Small intestine (tissue), 7 donors: ENCODE measurements around the gene ACOT8. TPM values are rescaled to one million over a fixed set of nuclear protein-coding genes. Genes with fewer than 3 reads are reported as not detected.
"Not testable (repeated sequence)": the region's sequence is repeated elsewhere in the genome, so short reads cannot be mapped to it uniquely, and the experiment has no call there.

Source experiments
- DNase-seq, 2 donors: peaks; one replicate each; pipeline versions ENCODE4 v3.0.0 to v3.0.0-alpha.2; 2013
- FAIRE-seq: peaks from 2 replicates; lab custom pipeline; 2012; peaks lifted over from hg19 to GRCh38; lab: Jason Lieb, UNC
- H3K27ac ChIP-seq, 3 donors: one replicate each; pipeline ENCODE4 v1.5.1; 2013; ENCODE audit warnings: low read length in 2 of 3, mild to moderate bottlenecking in 2 of 3, control low read depth in 1 of 3, inconsistent platforms in 1 of 3, low read depth in 1 of 3, moderate library complexity in 1 of 3
- H3K27me3 ChIP-seq, 3 donors: one replicate each; pipeline ENCODE4 v1.6.1; 2013; ENCODE audit warnings: low read length in 3 of 3, inconsistent platforms in 1 of 3; ENCODE audit not compliant: control insufficient read depth in 3 of 3, insufficient read depth in 3 of 3
- H3K36me3 ChIP-seq, 3 donors: one replicate each; pipeline ENCODE4 v1.6.1; 2013; ENCODE audit warnings: low read length in 3 of 3, inconsistent platforms in 1 of 3, low read depth in 1 of 3, mild to moderate bottlenecking in 1 of 3, moderate library complexity in 1 of 3; ENCODE audit not compliant: control insufficient read depth in 3 of 3, insufficient read depth in 2 of 3
- H3K4me1 ChIP-seq, 3 donors: one replicate each; pipeline ENCODE4 v1.6.1; 2013; ENCODE audit warnings: low read length in 2 of 3, inconsistent platforms in 1 of 3, low read depth in 1 of 3, mild to moderate bottlenecking in 1 of 3, moderate library complexity in 1 of 3; ENCODE audit not compliant: control insufficient read depth in 3 of 3, insufficient read depth in 2 of 3
- H3K4me3 ChIP-seq, 3 donors: one replicate each; pipeline ENCODE4 v1.5.1; 2013; ENCODE audit warnings: low read length in 3 of 3, control low read depth in 1 of 3, inconsistent platforms in 1 of 3, low read depth in 1 of 3, mild to moderate bottlenecking in 1 of 3, moderate library complexity in 1 of 3
- H3K9me3 ChIP-seq, 2 donors: one replicate each; pipeline ENCODE4 v1.6.1; 2013; ENCODE audit warnings: low read depth in 1 of 2, low read length in 1 of 2; ENCODE audit not compliant: control insufficient read depth in 2 of 2, insufficient read depth in 1 of 2
- WGBS, 3 donors: extraction: QIAGEN DNeasy Blood & Tissue Kit; methylation state at CpG; one replicate each; pipeline ENCODE4 v1.1.7; 2013; 5-methylcytosine and 5-hydroxymethylcytosine counted together
- polyA plus RNA-seq, 4 donors: library from polyadenylated mRNA; stranded (reverse) in 3 of 4; unstranded in 1 of 4; fragments of 200-250 nt in 3 of 4; fragments of 120-200 nt in 1 of 4; gene quantifications; one replicate each; pipeline versions ENCODE4 v1.2.1 to v1.2.3, GENCODE V29; 2013
- donor health status: healthy with polysubstance abuse.
- donor health status: control.
- donor health status: control.
- donor health status: Bipolar disorder and iron deficiency.
- donor health status: healthy.

The ACOT8 gene
- polyA plus RNA-seq, 4 donors, result 28.6 to 123 (median 47.6) TPM

DNA sequence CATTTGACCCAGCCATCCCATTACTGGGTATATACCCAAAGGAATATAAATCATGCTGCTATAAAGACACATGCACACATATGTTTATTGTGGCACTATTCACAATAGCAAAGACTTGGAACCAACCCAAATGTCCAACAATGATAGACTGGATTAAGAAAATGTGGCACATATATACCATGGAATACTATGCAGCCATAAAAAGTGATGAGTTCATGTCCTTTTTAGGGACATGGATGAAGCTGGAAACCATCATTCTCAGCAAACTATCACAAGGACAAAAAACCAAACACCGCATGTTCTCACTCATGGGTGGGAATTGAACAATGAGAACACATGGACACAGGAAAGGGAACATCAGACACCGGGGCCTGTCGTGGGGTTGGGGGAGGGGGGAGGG, 59.2 kb downstream of the ACOT8 start:
- H3K27me3 ChIP-seq, H3K27ac ChIP-seq, FAIRE-seq, DNase-seq, H3K9me3 ChIP-seq, H3K4me3 ChIP-seq, H3K4me1 ChIP-seq: not testable (repeated sequence)
- peaks cover 23 to 48% (median 24%) of the 10 kb centered on the region in 3 donors for H3K36me3 ChIP-seq
- WGBS, 3 donors, result 87 to 96% (median 92%) methylated on average over 3 of the region's 3 CpGs

- not testable (repeated sequence) for H3K27ac ChIP-seq, H3K9me3 ChIP-seq, H3K4me3 ChIP-seq, H3K27me3 ChIP-seq, FAIRE-seq, DNase-seq, H3K4me1 ChIP-seq
- H3K36me3 ChIP-seq, result peaks cover 18 to 49% (median 24%) of the 10 kb centered on the region in 3 donors
- WGBS, 3 donors, result no CpG with 5 or more reads among the region's 1 CpG
Measured at GRCh38 chr20:45797510-45797909, 59.7 kb downstream of the ACOT8 start.

GRCh38 chr20:45796337-45797065, 60.7 kb downstream of the ACOT8 start:
- 92 to 96% (median 96%) methylated on average over 11 of the region's 11 CpGs for WGBS, 3 donors
- peaks cover 0 to 7% (median 3%) of the 10 kb centered on the region in 3 donors for H3K4me1 ChIP-seq
- no peak overlapping the region for H3K4me3 ChIP-seq
- no peaks in the 10 kb centered on the region for H3K27me3 ChIP-seq
- H3K27ac ChIP-seq, result no peak overlapping the region
- no peaks in the 10 kb centered on the region for H3K9me3 ChIP-seq
- DNase-seq (no peak), FAIRE-seq (no peak)
- H3K36me3 ChIP-seq, result peaks cover 13 to 44% (median 18%) of the 10 kb centered on the region in 3 donors

DNA sequence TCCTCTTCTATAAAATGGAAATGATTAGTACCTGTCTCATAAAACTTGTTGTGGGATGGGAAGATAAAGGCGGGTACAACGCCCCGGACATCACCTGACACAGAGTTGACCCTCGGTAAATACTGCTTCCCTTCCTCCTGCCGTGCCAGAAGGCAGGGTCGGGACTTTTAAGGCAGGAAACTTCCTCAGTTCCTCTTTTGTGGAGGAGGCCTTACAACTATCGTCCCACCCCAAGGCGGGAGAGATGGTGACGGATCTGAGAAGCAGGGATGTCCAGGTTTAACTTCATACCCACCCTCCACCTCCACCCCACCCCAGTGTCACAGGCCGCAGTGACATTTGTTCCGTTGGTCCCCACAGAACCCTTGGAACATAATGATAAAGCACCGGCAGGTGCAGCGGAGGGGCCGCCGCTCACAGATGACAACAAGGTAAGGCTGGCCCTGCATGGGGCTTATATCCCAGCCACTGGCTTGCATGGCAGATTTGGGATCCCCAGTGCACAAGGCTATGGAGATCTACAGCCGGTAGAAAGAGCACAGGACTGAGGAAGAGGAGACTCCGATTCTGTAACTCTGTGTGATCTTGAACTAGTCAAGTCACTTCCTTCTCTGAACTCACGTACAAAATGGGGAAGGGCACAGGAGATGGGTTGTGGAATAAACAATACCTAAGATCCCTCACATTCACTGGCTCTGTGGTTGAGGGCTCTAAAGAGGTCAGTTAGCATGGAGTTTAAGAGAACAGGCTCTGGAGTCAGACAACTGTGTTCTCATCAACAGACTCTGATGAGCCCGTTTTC, 64.7 kb downstream of the ACOT8 start:
- 5 to 17% (median 8%) methylated on average over 19 of the region's 19 CpGs for WGBS, 3 donors
- no peak for FAIRE-seq
- peak overlapping the region; percentile 35 to 80 (median 73) for H3K27ac ChIP-seq

More for the DNA sequence above, 64.7 kb downstream of the ACOT8 start:
- Histone ChIP-seq H3K4me3 (peak overlapping the region; percentile 66 to 83 (median 75)), H3K9me3 (no peaks in the 10 kb centered on the region), H3K27me3 (no peaks in the 10 kb centered on the region), H3K4me1 (peaks cover 0 to 7% (median 3%) of the 10 kb centered on the region in 3 donors), H3K36me3 (peaks cover 8 to 26% (median 11%) of the 10 kb centered on the region in 3 donors)
- DNase-seq, result peak in 1 of 2 donors; percentile 31

Other genes with a start within 250 kb of the ACOT8 start
- not detected for gene WFDC10A, start 227.7 kb downstream of the ACOT8 start, polyA plus RNA-seq
- gene WFDC9, start 226.1 kb downstream of the ACOT8 start, polyA plus RNA-seq, result not detected
- gene WFDC11, start 187.2 kb downstream of the ACOT8 start, polyA plus RNA-seq, result not detected
- gene WFDC13, start 155.4 kb downstream of the ACOT8 start, polyA plus RNA-seq, result under 1 TPM in 1 of 4 donors, not detected in 3; 0.04 TPM
- under 1 TPM in 1 of 4 donors, not detected in 3; 0.16 TPM for gene WFDC10B, start 152.4 kb downstream of the ACOT8 start, polyA plus RNA-seq
- gene SPINT4, start 135.0 kb downstream of the ACOT8 start, polyA plus RNA-seq, result not detected
- gene WFDC3, start 65.5 kb downstream of the ACOT8 start, polyA plus RNA-seq, result under 1 TPM in 2 of 4 donors, not detected in 2; 0.44 to 0.81 TPM
- gene DNTTIP1, start 65.4 kb downstream of the ACOT8 start, polyA plus RNA-seq, result 10 to 100 TPM; 27.9 to 42.7 (median 36.9) TPM
- 10 to 100 TPM; 10.8 to 99.6 (median 24.0) TPM for gene UBE2C, start 44.7 kb downstream of the ACOT8 start, polyA plus RNA-seq
- gene TNNC2, start 30.1 kb downstream of the ACOT8 start, polyA plus RNA-seq, result 10 to 100 TPM in 2 of 4 donors, 1 to 10 TPM in 2; 2.6 to 23.7 (median 13.5) TPM
- 10 to 100 TPM in 2 of 4 donors, 1 to 10 TPM in 2; 7.8 to 14.6 (median 10.1) TPM for gene SNX21, start 23.6 kb downstream of the ACOT8 start, polyA plus RNA-seq
- 1 to 10 TPM; 2.7 to 6.8 (median 4.1) TPM for gene ZSWIM3, start 222 bp upstream of the ACOT8 start, polyA plus RNA-seq
- 10 to 100 TPM in 1 of 4 donors, 1 to 10 TPM in 3; 2.5 to 17.1 (median 3.6) TPM for gene ZSWIM1, start 23.8 kb upstream of the ACOT8 start, polyA plus RNA-seq
- gene SPATA25, start 30.2 kb upstream of the ACOT8 start, polyA plus RNA-seq, result 10 to 100 TPM in 1 of 4 donors, 1 to 10 TPM in 1, not detected in 2; 1.8 to 16.4 TPM
- gene NEURL2, start 33.8 kb upstream of the ACOT8 start, polyA plus RNA-seq, result 10 to 100 TPM in 1 of 4 donors, 1 to 10 TPM in 3; 2.9 to 20.2 (median 4.0) TPM
- 1,000 to 10,000 TPM in 1 of 4 donors, 100 to 1,000 TPM in 2, 10 to 100 TPM in 1; 78.9 to 1,454 (median 115) TPM for gene CTSA, start 33.9 kb upstream of the ACOT8 start, polyA plus RNA-seq
- gene PLTP, start 54.8 kb upstream of the ACOT8 start, polyA plus RNA-seq, result 10 to 100 TPM in 3 of 4 donors, 1 to 10 TPM in 1; 2.0 to 67.4 (median 17.1) TPM
- 10 to 100 TPM; 16.1 to 30.0 (median 26.8) TPM for gene PCIF1, start 77.3 kb upstream of the ACOT8 start, polyA plus RNA-seq
- 10 to 100 TPM; 10.7 to 20.8 (median 13.1) TPM for gene ZNF335, start 114.8 kb upstream of the ACOT8 start, polyA plus RNA-seq
- gene MMP9, start 151.5 kb upstream of the ACOT8 start, polyA plus RNA-seq, result 1 to 10 TPM in 1 of 4 donors, under 1 TPM in 2, not detected in 1; 0.66 to 3.2 (median 0.81) TPM
- 1 to 10 TPM in 2 of 4 donors, not detected in 2; 2.1 to 4.6 TPM for gene SLC12A5, start 171.8 kb upstream of the ACOT8 start, polyA plus RNA-seq
- 10 to 100 TPM; 13.2 to 36.8 (median 14.7) TPM for gene NCOA5, start 232.6 kb upstream of the ACOT8 start, polyA plus RNA-seq